Epithelial cell of prostate (primary cell): Measurements from ENCODE around the gene KCNJ14.
A peak's percentile ranks its signal among the peaks of the same experiment; 100 is the strongest.
"Not testable (repeated sequence)": the region's sequence is repeated elsewhere in the genome, so short reads cannot be mapped to it uniquely, and the experiment has no call there.

Source experiments
- DNase-seq: peaks from one replicate; pipeline ENCODE4 v3.0.0-alpha.2; 2011; ENCODE audit warnings: low read depth, low spot score
- H3K27ac ChIP-seq: fragments of 450-650 bp; 2 replicates; pipeline ENCODE4 v1.5.1; 2017; ENCODE audit warnings: mild to moderate bottlenecking

KCNJ14 gene

GRCh38 chr19:48484247-48484893, 29.0 kb downstream of the KCNJ14 start:
- DNase-seq = no peak

GRCh38 chr19:48484931-48485612, 29.7 kb downstream of the KCNJ14 start:
- no peak for DNase-seq
- H3K27ac ChIP-seq = no peak overlapping the region

More at GRCh38 chr19:48484247-48484893, 29.0 kb downstream of the KCNJ14 start:
- no peak overlapping the region for H3K27ac ChIP-seq

- DNase-seq = not testable (repeated sequence)
- peak overlapping the region; percentile 91 for H3K27ac ChIP-seq
Measured at GRCh38 chr19:48486706-48487105, 31.3 kb downstream of the KCNJ14 start.

GRCh38 chr19:48487544-48487943, 32.2 kb downstream of the KCNJ14 start:
- DNase-seq = no peak
- H3K27ac ChIP-seq = peak overlapping the region; percentile 91

GRCh38 chr19:48487948-48488347, 32.6 kb downstream of the KCNJ14 start:
- DNase-seq = peak; percentile 69
- H3K27ac ChIP-seq = peak overlapping the region; percentile 91

GRCh38 chr19:48488478-48488877, 33.1 kb downstream of the KCNJ14 start:
- H3K27ac ChIP-seq = peak overlapping the region; percentile 91
- not testable (repeated sequence) for DNase-seq

GRCh38 chr19:48489608-48490216, 34.3 kb downstream of the KCNJ14 start:
- no peak for DNase-seq

GRCh38 chr19:48490981-48491792, 35.8 kb downstream of the KCNJ14 start:
- H3K27ac ChIP-seq = no peak overlapping the region
- no peak for DNase-seq

More at GRCh38 chr19:48489608-48490216, 34.3 kb downstream of the KCNJ14 start:
- H3K27ac ChIP-seq = no peak overlapping the region

GRCh38 chr19:48491793-48492123, 36.4 kb downstream of the KCNJ14 start:
- H3K27ac ChIP-seq = no peak overlapping the region
- no peak for DNase-seq

GRCh38 chr19:48492925-48493717, 37.7 kb downstream of the KCNJ14 start:
- DNase-seq = peak; percentile 88
- peak overlapping the region; percentile 63 for H3K27ac ChIP-seq

GRCh38 chr19:48493718-48494401, 38.5 kb downstream of the KCNJ14 start:
- no peak for DNase-seq
- H3K27ac ChIP-seq = peak overlapping the region; percentile 63

GRCh38 chr19:48495396-48495795, 40.0 kb downstream of the KCNJ14 start:
- H3K27ac ChIP-seq = peak overlapping the region; percentile 12
- DNase-seq = no peak

- DNase-seq = no peak
- no peak overlapping the region for H3K27ac ChIP-seq
Measured at GRCh38 chr19:48496959-48497727, 41.8 kb downstream of the KCNJ14 start.

- DNase-seq = no peak
- no peak overlapping the region for H3K27ac ChIP-seq
Measured at GRCh38 chr19:48497728-48498594, 42.6 kb downstream of the KCNJ14 start.

GRCh38 chr19:48498595-48499311, 43.4 kb downstream of the KCNJ14 start:
- DNase-seq = no peak
- H3K27ac ChIP-seq = no peak overlapping the region

GRCh38 chr19:48499316-48500090, 44.1 kb downstream of the KCNJ14 start:
- H3K27ac ChIP-seq = no peak overlapping the region
- no peak for DNase-seq
